Eye (tissue), 1 donor: Measurements from ENCODE around the gene CNST.
"Not testable (repeated sequence)": the region's sequence is repeated elsewhere in the genome, so short reads cannot be mapped to it uniquely, and the experiment has no call there.

Experiments
- DNase-seq: peaks from one replicate; pipeline ENCODE4 v3.0.0-alpha.2; 2015

CNST gene

DNA sequence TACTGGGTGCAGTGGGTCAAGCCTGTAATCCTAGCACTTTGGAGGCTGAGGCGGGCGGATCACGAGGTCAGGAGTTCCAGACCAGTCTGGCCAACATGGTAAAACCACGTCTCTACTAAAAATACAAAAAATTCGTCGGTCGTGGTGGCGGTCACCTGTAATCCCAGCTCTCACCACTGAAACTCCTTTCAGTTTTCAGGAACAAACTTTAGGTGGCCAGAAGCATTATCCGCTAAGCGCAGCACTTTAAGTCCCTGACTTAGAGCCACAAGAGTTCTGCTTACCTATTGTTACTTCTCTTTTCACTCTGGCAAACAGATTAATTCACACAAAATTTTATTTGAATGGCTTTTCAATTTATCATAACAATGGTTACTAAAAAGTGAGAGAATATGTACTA lies 5.4 kb upstream of the CNST start:
- DNase-seq, result not testable (repeated sequence)

DNA sequence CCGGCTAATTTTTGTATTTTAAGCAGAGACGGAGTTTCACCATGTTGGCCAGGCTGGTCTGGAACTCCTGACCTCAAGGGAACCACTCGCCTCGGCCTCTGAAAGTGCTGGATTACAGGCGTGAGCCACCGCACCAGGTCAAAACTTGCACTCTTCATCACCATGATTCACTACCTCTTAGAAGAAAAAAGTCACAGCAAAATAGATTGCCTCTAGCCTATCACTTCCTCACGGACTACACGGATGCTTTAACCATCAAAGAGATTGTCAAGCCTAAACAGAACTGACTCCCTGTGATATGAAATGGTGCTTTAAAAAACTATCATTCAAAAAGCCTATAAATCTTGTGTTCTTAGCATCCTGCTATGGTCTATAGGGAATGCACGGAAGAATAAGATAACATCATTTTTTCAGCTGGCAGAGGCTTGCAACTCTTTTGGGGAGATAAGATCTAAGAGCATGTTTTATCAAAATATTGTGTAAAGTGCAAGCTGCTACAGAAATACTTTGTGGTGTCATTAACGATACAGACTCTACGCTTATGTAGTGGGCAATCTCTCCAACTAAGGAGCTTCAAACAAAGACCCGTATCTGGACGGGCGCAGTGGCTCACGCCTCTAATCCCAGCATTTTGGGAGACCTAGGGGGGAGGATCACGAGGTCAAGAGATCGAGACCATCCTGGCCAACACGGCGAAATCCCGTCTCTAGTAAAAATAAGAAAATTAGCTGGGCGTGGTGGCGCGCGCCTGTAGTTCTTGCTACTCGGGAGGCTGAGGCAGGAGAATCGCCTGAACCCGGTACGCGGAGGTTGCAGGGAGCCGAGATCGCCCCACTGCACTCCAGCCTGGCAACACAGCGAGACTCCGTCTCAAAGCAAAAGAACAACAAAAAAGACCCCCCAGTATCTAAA lies 1.2 kb upstream of the CNST start:
- no peak for DNase-seq

DNA sequence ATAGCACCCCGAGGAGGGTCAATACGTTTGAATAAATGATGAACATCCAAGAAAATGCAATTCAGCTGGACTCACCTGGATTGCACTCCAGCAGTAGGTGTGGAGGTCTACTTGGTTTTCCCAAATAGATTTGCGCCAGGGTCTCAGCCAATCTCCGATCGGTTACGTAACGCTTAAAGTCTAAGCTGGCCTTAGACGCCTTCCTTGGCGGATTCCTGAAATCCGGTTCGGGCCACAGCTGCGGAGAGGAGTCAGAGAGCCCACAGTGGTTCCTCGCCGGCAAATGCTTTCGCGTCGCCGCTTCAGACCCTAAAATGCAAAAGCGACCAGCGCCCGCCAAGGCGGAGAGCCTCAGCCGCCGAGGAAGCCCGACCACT lies 517 bp upstream of the CNST start:
- no peak for DNase-seq

DNA sequence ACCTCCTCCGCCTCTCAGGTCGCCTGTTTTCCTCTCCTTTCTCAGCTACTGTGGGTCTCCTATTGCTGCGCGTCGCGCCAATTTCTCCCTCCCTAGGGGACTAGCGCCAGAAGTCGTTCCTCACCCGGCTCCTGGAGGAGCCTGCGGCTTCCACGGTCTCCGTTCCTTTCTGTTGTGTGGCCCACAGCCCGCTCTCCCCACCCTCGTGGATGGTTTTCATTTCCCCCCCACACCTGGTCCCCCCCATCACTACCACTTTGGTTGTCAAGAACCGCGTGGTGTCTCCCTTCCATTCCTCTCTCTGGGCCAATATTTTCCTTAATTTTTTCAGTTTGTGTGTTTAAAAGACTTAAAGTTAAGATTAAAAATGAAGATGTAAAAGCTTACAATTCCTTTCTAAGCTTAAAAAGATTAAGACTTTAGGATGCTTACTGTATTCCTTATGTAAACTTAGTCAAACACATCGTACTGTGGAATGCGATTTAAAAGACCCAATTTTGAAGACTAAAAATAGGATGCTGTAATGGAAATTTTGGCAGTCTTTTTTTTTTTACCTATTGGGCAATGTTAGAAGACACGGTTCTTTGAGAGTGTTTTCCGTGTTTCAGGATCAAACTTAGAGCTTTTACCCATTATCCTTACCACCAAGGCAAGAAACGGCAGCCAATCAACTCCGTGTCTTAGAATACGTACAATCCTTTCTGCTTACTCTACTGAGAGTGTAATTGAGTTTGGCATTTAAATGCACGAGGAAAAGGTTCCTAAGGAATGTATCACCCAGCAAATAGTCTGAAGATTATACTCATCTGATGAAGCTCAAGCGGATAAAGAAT lies 773 bp downstream of the CNST start:
- DNase-seq, result peak; percentile 80

DNA sequence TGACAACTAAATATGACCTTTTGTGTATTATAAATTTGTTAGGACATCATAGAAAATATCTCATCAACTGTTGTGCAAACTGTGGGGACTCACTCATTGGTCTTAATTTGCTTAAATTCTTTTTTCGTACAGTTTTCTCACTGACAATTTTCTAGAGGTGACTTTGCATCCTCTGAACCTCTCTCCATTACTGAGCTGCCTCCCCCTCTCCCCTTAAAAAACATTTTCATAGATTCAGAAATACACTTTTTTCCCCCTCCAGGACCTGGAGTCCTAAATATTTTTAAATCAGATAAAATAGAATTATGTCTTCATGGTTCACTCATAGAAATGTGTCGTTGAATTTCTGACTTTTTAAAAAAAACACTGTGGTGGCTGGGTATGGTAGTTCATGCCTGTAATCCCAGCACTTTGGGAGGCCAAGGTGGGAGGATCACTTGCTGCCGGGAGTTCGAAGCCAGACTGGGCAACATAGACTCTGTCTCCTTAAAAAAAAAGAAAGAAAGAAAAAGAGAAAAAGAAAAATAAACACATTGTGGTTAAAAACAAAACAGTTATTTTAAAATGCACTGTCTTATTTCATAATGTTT lies 1.5 kb downstream of the CNST start:
- DNase-seq, result no peak

DNA sequence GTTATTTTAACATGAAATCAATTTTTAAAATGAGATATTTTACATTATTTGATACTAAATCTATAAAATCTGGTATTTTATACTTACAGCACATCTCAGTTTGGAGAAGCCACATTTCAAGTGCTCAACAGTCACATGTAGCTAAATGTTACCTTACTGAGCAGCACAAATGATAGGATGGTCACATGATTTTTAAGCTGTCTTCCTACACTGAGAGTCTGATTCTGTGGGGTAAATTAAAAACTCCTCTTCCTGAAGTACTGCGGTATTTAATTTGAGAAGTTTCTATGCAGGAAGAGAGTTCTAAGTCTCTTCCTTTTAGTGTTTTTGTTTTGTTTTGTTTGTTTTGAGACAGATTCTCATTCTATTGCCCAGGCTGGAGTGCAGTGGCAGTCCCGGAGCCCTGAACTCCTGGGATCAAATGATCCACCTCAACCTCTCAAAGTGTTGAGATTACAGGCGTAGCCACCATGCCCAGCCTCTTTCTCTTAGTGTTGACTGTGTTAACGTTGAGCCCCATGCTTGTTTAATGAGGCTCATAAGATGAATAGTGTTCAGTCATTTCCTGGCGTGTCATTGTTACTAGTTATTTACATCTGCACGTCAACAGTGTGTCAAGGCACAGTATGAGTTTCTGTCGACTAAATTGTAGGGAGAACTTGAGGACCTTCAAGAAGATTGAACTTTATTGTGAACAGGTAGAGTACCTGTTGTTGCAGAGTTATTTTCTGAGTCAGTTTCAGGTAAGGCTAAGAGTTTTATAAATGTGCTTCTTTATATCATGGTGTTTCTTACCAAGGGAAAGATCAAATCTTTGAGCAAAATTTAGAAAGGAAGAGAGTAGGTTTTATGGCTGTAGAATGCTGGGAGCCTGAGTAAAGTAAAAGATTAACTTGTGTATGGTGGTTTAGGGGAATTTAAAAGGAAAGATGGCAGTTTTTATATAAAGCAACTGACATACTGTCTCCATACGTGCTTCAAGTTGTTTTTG lies 3.3 kb downstream of the CNST start:
- no peak for DNase-seq

DNA sequence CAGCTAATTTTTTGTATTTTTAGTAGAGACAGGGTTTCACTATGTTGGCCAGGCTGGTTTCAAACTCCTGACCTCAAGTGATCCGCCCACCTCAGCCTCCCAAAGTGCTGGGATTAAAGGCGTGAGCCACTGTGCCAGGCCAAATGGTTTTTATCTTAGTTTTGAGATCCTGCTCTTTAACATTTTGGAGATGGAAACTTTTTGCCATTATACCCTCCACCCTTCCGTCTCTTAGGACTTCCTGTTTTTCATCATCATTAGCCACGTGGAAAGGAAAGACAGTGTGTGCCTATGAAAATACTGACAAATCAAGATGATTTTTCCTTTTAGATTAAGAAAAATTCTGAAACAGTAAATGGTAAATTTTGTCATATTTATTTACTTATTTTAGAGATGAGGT lies 5.1 kb downstream of the CNST start:
- DNase-seq, result not testable (repeated sequence)

DNA sequence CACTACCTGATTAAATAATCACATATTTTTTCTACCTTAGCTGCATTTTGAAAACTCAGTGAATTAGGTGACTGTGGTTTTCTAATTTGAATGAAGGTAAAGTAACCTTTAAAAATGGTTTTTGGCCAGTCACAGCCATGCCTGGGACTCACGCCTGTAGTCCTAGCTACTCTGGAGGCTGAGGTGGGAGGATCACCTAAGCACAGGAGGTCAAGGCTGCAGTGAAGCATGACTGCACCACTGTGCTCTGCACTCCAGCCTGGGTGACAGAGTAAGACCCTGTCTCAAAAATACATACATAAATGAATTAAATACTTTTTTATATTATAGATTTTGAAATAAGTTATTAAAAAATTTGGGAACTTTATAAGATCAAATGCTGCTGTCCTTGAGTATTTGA lies 5.7 kb downstream of the CNST start:
- DNase-seq, result no peak

DNA sequence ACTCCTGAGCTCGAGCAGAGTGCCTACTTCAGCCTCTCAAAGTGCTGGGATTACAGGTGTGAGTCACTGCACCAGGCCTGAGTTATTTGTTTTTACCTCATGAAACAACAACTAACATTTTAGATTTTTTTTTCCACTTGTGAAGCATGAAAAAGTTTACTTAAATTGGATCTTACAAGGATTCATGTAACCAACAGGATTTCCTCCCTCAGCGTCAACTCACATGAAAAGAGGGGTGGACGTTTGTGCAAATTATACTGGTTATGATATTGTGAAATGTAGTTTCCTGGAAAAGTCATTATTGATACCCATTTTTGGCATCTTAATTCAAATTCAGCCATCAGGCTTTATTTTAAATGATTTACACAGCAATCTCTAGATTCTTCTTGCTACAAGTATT lies 6.5 kb downstream of the CNST start:
- DNase-seq, result no peak

DNA sequence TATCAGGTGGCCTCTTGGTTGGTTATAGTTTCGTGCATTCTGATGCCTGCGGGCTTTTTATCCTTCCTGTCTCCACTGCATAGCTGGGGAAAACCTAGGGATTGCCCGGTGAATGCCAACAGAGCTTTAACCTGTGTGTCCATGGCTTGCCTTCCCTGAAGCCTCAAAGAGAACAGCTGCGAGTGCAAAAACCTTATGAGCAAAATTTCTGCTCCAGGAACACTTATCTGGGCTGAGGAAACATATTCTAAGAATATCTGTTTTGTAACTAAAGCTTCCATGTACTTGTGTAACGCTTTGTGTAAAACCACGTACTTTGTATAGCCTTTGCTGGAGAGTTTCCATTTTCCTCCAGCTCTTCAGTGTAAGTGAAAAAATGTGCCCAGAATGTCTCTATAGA lies 7.2 kb downstream of the CNST start:
- no peak for DNase-seq

DNA sequence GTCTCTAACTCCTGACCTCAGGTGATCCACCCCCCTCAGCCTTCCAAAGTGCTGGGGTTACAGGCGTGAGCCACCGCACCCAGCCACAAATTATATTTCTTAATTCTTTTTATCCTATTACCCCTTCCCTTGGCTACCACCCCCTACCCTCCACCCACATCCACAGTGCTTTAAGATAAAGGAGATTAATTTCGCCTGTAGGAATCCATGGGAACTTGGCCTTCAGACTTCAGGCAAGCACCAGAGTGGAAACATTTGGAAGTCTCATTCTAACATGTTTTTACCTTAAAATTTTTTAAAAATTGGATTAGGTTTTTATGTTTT lies 10.4 kb downstream of the CNST start:
- no peak for DNase-seq

DNA sequence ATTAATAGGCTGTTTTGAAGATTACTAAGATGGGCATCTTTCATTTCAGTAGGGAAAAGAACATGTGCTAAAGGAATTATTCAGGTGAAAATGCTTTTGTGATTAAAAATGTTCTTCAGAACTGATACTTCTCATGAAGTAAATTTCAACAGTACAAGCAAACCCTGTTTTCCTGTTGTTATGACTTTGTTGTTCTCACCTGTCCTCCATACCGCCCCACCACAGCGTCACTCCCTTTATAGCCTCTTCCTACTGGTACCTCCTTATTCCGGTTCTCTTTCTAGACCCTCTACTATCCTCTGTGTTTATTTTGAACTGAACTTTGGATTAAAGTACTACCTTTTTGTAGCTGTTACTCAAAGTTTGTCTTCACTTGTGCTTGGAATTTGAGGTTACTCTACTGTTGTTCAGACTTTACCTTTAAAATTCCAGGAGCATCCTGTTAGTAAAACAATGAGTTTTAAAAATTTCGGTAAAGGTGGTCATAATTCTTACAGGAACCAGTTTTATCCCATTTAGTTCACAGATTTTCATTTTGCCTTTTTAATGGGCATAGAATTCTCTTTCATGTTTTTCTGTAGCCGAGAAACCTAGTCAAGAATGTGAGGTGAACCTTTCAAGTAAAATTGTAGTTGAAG lies 10.9 kb downstream of the CNST start:
- DNase-seq, result no peak

DNA sequence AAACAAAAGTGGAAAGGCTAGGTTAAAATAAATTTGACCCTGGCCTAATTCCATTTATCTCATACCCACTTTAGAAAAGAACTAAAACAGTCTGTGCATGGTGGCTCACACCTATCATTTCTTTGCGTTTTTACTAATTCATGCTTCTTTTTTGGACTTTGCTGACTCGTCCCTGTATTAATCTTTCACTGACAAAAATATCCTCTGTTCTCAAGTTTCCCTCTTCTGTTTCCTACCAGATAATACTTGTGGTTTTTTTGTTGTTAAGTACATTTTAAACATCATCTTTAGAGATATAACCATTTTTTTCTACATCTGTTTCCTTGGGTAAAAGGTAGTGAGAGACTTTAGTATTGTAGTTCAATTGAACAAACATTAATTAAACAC lies 11.5 kb downstream of the CNST start:
- no peak for DNase-seq

DNA sequence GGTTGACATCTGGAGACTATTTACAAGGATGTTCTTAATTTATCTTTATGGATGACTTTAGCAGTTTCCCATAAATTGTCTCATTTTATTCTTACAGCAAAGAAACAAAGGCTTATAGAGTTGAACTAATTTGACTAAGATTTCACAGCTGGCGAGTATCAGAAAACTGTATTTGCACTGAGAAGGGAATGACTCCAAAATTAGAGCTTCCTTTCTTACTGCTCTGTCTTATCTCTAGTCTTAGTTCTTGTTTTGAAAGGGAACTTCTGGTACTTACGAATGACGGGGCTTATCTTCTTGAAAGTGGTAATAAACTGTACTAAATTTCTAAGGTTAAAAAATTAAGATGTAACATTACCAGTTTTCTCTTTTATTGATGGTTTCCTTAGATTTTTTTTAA lies 13.6 kb downstream of the CNST start:
- no peak for DNase-seq

DNA sequence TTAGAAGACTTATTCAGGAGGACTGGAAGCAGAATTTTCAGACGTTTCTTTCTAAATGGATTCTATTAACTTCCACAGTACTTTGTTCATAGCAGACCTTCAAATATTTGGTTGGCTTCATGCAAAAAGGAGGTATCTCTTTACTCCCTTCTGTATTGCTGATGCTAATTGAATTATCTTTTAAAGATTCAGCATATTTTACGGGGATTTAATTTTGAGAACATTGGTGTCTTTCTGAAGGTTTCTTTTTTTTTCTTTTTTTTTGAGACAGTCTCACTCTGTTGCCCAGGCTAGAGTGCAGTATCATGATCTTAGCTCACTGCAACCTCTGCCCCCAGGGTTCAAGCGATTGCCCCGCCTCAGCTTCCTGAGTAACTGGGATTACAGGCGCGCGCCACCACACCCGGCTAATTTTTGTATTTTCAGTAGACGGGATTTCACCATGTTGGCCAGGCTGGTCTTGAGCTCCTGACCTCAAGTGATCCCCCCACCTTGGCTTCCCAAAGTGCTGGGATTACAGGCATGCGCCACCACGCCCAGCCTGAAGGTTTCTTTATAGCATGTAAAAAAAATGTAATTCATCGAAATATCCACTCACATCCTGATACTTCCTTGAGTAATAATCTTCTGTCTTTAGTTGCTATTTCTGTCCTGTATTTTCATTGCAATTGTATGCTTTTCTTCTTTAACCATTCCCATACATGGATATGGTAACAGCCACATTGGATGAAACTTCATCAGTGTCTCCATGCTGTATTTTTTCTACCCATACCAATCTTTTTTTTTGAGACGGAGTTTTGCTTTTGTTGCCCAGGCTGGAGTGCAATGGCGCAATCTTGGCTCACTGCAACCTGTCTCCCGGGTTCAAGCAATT lies 14.5 kb downstream of the CNST start:
- DNase-seq, result no peak

DNA sequence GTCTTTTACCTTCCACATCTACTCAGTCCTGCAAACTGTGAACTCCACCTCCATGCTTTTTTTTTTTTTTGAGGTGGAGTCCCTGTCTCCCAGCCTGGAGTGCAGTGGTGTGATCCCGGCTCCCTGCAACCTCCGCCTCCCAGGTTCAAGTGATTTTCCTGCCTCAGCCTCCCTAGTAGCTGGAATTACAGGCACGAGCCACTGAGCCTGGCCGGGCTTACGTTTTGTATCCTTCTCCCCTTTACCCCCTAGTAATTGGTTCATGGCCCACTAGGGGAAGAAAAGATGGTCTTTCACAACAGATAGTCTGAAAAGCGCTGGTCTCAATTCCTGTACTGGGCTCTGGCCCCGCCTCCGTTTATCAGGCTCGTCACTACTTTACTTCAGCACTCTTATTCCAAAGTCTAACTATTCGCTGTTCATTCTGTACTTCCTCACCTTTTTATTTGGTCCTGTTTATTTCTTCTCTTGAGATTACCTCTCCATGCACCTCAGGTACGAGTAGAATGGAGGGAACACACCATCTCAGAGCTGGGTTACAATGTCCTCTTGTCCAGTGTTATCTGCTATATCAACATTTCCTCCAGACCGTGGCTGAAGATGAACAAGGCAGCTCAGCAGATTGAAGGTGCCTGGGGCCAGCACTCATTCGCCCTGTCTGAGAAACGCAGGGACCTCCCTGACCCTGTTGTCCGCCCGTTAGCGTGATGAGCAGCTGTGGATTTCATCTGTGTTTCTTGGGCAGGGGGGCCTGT lies 16.2 kb downstream of the CNST start:
- peak; percentile 52 for DNase-seq

DNA sequence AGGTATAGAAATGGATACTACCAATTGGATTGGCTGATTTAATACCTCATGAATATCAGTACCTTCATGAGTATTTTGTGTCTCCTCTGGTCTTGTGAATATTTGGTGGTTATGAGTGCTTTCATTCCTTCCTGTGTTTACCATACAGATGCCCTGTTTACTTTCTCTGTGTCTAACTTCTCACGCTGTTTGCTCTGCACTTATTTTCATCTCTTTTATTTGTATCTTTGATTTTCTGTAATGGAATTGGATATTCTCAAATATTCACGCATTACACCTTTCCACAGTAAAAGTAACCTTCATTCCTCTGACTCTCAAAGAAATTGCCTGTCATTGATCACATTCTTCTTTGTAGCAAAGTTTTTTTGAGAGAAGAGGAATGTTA lies 16.8 kb downstream of the CNST start:
- no peak for DNase-seq

DNA sequence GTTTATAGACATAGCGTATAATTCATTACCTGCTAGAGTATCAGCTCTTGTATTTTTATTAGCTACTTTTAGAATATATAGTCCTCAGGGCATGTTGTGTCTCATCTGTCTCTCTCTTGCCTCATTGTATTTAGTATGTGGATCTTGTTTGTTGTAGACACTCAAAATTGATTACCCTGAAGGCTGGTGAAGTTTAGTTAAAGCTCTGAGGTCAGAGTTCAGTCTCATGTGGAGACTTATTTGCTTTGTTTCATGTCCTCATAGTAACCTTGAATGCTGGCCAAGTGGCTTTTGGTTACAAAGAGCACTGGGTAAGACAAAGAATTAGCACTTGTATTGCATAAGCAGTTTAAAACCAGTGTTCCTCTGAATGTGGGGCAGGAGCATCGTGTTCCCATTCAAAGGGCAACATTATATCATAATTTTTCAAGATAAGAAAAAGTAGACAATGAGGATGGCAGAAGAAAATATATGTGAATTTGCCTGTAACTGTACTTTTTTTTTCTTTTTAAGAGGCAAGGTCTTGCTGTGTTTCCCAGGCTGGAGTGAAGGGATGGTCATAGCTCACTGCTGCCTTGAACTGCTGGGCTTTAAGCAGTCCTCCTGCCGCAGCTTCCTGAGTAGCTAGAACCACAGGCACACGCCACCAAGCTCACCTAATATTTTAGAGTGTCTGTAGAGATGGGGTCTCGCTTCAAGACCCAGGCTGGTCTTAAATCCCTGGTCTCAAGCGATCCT lies 17.4 kb downstream of the CNST start:
- DNase-seq, result peak; percentile 28

DNA sequence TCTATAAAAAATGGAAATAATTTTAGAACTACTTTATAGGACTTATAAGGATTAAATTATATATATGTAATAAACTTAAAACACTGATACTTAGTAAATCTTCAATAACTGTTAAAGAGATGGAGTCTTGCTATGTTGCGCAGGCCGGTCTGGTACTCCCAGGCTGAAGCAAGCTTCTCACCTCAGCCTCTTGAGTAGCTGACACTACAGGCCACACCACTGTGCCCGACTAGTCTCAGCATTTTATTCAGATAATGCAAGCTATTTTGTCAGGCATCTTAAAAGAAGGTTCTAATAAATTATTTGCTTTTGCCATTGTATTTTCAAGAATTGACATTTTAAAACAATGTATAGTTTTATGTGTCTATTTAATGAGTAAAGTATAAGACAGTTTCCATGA lies 20.8 kb downstream of the CNST start:
- DNase-seq, result no peak

DNA sequence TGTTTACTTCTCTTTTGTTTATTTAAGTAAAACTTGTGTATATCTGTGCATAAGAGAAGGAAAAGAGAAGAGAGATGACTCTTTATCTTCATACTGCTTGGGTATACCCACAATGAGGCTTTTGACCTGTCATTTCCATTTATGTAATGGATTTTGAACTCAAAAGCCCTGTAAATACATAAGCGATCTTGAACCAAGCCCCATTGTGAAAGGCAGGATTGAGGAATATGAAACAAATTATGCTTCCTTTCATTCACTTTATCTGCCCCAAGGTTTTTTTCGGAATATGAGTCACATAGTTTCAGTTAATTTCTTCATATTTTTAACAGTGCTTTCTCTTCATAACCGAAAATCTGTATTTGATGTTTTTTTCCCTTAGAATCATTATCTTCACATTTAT lies 21.4 kb downstream of the CNST start:
- peak; percentile 74 for DNase-seq
